ENCODE results near the gene EIF2B4. TPM values are rescaled to one million over a fixed set of nuclear protein-coding genes. Genes with fewer than 3 reads are reported as not detected.

EIF2B4 gene
- total RNA-seq, 1 experiment from 2014 or later, result 67.2 TPM

DNA sequence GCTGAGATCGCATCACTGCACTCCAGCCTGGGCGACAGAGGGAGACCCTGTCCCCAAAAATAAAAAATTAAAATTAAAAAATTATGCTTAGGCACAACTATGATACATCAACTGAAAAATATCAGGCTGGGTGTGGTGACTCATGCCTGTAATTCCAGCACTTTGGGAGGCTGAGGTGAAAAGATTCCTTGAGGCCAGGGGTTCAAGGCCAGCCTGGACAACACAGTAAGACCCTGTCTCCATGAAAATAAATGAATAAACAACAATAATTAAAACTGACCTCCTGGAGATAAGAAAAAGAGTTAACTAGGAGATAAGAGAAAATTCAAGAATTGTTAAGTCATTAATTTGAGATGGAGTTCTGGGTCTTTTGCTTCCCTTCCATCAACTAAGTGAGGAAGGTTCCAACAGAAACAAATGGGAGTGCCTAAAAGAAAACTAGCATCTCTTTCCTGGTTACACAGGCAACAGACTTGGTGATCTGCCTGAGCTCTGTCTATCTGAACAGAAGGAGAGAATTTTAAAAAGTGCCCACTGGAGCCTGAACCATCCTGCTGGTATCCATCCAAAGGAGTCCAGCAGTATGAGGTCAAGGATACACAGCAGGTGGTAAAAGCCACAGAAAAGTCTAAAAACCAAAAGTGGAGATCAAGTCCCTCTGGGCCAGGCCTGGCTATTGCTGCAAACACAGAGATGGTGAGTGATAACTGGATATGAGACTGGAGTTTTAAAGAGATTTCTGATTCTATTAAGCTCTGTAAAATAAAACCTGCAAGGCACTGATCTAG is 30.4 kb upstream of the EIF2B4 start:
- DNase-seq, result no peak
- Histone ChIP-seq H3K27ac (ENCODE audit: insufficient read length, low read depth, low read length) (no peak overlapping the region), H4K5ac (ENCODE audit: insufficient read length, low read depth, low read length) (no peak overlapping the region), H3K18ac (ENCODE audit: insufficient read length, low read depth, low read length) (no peak overlapping the region), H2BK20ac (ENCODE audit: low read depth, low read length, poor library complexity, severe bottlenecking) (no peak overlapping the region), H3K23ac (ENCODE audit: insufficient read length, low read depth, low read length) (no peak overlapping the region), H3K56ac (ENCODE audit: insufficient read length, low read depth, low read length) (no peak overlapping the region), H3K14ac (ENCODE audit: insufficient read depth, low read length) (no peak overlapping the region), H3K9ac (ENCODE audit: extremely low read depth, insufficient read length, low read length) (no peak overlapping the region), H3K23me2 (ENCODE audit: insufficient read length, low read depth, low read length, poor library complexity, severe bottlenecking) (no peaks in the 10 kb centered on the region), H3K4ac (ENCODE audit: low read depth, low read length) (no peak overlapping the region), H3K4me2 (ENCODE audit: insufficient read depth, insufficient read length, low read length) (no peak overlapping the region), H2AFZ (ENCODE audit: low read length) (no peak overlapping the region), H2BK120ac (ENCODE audit: low read depth, low read length, poor library complexity, severe bottlenecking) (no peak overlapping the region), H3K79me2 (ENCODE audit: insufficient read depth, low read length) (peaks cover 57% of the 10 kb centered on the region; the same call in 1 of the 2 replicates), H2BK15ac (ENCODE audit: low read depth, low read length) (no peak overlapping the region), H3K4me1 (ENCODE audit: insufficient read depth, low read length) (no peaks in the 10 kb centered on the region), H4K91ac (ENCODE audit: insufficient read length, low read depth, low read length) (no peak overlapping the region), H3K79me1 (ENCODE audit: insufficient read depth, low read depth, low read length, poor library complexity, severe bottlenecking) (peaks cover 4% of the 10 kb centered on the region), H3K27me3 (ENCODE audit: insufficient read depth, low read length) (no peaks in the 10 kb centered on the region), H3T11ph (ENCODE audit: low read length) (no peak overlapping the region), H4K8ac (replicated peaks; ENCODE audit: insufficient read length, low read depth, low read length) (no peak overlapping the region), H3K9me3 (ENCODE audit: control insufficient read depth, low read depth, low read length) (no peaks in the 10 kb centered on the region), H2BK5ac (ENCODE audit: insufficient read length, low read length) (no peak overlapping the region), H2AK5ac (ENCODE audit: insufficient read length, low read length) (no peak overlapping the region), H4K20me1 (ENCODE audit: control insufficient read depth, insufficient read depth, insufficient read length) (no peaks in the 10 kb centered on the region), H2BK12ac (ENCODE audit: insufficient read length, low read depth, low read length) (no peak overlapping the region)
- H3K4me3 Mint-ChIP-seq, result no peak overlapping the region
- no peaks in the 10 kb centered on the region for H3K9me3 Mint-ChIP-seq
- no CpG with 5 or more reads among the region's 2 CpGs for WGBS (ENCODE audit: extremely low coverage, insufficient read length, low lambda C conversion rate)
- H3K27me3 Mint-ChIP-seq (ENCODE audit: low read depth), result no peaks in the 10 kb centered on the region
- no peak overlapping the region; a peak in 1 of 7 replicates for H3K27ac Mint-ChIP-seq
- no peaks in the 10 kb centered on the region for H3K4me1 Mint-ChIP-seq
- TF ChIP-seq, protein P1, sequence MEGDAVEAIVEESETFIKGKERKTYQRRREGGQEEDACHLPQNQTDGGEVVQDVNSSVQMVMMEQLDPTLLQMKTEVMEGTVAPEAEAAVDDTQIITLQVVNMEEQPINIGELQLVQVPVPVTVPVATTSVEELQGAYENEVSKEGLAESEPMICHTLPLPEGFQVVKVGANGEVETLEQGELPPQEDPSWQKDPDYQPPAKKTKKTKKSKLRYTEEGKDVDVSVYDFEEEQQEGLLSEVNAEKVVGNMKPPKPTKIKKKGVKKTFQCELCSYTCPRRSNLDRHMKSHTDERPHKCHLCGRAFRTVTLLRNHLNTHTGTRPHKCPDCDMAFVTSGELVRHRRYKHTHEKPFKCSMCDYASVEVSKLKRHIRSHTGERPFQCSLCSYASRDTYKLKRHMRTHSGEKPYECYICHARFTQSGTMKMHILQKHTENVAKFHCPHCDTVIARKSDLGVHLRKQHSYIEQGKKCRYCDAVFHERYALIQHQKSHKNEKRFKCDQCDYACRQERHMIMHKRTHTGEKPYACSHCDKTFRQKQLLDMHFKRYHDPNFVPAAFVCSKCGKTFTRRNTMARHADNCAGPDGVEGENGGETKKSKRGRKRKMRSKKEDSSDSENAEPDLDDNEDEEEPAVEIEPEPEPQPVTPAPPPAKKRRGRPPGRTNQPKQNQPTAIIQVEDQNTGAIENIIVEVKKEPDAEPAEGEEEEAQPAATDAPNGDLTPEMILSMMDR (conservative IDR thresholded peaks at IDR 0.05), result no peak
- H3K36me3 Mint-ChIP-seq (ENCODE audit: insufficient read depth in 1 of 3, low read depth in 3 of 3), result peaks cover 8 to 29% (median 28%) of the 10 kb centered on the region in 3 experiments; a peak in 6 of 7 replicates
